WTC11 (cell line): ENCODE measurements around the gene LRRC4B.

Experiments
- ESRRA ChIP-seq: sonication (generic); formaldehyde crosslinking; IDR thresholded peaks from 2 replicates; pipeline ENCODE4 v1.8.1; 2022; ENCODE audit warnings: mild to moderate bottlenecking, missing genetic modification reagents, borderline replicate concordance
- SP1 ChIP-seq: sonication (generic); formaldehyde crosslinking; conservative IDR thresholded peaks from 2 replicates; pipeline ENCODE4 v1.8.1; 2022; ENCODE audit warnings: missing genetic modification reagents
- TF ChIP-seq, protein P1 (sequence below): fragments of 200-600 bp; IDR thresholded peaks from 2 replicates; pipeline ENCODE4 v1.8.0; 2022; ENCODE audit warnings: antibody characterized with exemption
- TF ChIP-seq, protein P2 (sequence below): sonication (generic); formaldehyde crosslinking; IDR thresholded peaks from 2 replicates; pipeline ENCODE4 v1.8.1; 2022; ENCODE audit warnings: mild to moderate bottlenecking, moderate library complexity, missing genetic modification reagents

DNA sequence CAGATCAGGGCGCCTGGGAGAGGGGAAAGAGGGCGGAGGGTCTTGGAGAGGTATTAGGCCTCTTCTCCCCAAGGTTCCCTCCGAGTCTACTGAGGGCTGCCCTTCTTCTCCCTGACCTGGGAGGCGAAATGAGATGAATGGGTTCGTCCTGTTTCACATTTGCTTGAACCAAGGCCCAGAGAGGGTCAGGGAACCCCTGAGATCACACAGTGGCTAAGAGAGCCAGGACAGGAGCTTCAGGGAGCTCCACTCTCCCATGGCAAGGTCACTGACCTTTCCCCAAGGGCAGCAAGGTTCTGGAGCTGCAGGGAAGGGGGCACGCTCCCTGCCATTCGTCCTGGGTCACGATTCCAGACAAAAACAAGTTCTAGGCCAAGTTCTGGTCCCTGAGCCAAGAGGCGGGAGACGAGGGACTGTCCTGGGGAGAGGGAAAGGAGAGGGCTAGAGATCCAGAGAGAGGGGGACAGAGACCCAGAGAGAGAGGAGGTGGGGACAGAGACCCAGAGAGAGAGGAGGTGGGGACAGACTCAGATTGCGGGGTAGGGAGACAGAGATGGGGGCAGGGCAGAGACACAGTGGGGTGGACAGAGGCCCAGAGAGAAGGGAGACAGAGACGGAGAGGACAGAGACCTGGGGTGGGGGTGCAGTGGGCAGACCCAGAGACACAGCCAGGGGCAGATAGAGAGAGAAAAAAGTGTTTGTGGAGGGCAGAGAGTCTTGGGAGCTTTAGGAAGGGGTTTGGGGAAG, 55.1 kb downstream of the LRRC4B start:
- TF ChIP-seq, protein P1, sequence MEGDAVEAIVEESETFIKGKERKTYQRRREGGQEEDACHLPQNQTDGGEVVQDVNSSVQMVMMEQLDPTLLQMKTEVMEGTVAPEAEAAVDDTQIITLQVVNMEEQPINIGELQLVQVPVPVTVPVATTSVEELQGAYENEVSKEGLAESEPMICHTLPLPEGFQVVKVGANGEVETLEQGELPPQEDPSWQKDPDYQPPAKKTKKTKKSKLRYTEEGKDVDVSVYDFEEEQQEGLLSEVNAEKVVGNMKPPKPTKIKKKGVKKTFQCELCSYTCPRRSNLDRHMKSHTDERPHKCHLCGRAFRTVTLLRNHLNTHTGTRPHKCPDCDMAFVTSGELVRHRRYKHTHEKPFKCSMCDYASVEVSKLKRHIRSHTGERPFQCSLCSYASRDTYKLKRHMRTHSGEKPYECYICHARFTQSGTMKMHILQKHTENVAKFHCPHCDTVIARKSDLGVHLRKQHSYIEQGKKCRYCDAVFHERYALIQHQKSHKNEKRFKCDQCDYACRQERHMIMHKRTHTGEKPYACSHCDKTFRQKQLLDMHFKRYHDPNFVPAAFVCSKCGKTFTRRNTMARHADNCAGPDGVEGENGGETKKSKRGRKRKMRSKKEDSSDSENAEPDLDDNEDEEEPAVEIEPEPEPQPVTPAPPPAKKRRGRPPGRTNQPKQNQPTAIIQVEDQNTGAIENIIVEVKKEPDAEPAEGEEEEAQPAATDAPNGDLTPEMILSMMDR: no peak
- TF ChIP-seq SP1: no peak
- TF ChIP-seq, protein P2, sequence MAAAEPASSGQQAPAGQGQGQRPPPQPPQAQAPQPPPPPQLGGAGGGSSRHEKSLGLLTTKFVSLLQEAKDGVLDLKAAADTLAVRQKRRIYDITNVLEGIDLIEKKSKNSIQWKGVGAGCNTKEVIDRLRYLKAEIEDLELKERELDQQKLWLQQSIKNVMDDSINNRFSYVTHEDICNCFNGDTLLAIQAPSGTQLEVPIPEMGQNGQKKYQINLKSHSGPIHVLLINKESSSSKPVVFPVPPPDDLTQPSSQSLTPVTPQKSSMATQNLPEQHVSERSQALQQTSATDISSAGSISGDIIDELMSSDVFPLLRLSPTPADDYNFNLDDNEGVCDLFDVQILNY (CRISPR knock-in tag): no peak
- no peak for TF ChIP-seq ESRRA (CRISPR knock-in tag)
